GM21528 (cell line): ENCODE results near the gene GRIK3.

Experiments used
- ATAC-seq: cut with Tn5 transposase; IDR thresholded peaks from one replicate; pipeline ENCODE4 v1.9.1; 2021; ENCODE audit warnings: mild to moderate bottlenecking, moderate library complexity; ENCODE audit not compliant: unreplicated experiment, low FRiP score

The GRIK3 gene

GRCh38 chr1:36864182-36864822 is 170.0 kb downstream of the GRIK3 start:
- no peak for ATAC-seq

GRCh38 chr1:36863500-36863899 is 170.8 kb downstream of the GRIK3 start:
- no peak for ATAC-seq

DNA sequence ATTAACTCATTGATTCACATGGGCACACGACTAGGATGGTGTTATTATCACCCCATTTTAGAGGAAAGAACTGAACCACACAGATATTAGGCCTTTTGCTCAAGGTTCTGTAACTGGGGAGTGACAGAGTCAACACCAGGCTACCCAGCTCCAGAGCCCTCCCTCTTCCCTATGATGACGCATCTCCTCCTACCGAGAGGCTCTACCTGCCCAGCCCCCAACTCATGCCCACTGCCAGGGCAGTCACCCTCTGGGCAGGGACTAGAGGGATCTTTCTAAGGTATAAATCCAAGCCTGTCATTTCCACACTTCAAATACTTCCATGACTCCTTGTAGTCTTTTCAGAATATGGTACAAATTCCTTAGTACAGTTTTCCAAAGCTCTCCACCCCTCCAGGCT is 171.3 kb downstream of the GRIK3 start:
- no peak for ATAC-seq

DNA sequence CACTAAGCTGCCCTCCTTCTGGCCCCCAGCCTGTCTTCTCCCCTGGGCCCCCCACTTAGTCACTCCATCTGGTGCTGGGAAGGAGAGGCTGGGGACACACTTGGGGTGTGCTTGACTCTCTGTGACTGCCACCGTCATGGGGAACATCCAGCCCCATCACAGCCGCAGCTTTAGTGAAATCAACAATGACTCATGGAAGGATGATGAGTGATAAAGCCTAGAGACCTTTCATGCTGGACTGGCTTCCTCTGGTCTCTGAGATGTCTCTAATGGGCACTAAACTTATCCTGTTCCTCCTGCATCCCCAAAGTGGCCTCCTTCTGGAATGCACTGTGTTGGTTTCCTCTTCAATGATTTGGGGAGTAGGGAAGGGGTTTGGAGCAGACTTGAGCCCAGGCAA is 172.9 kb downstream of the GRIK3 start:
- no peak for ATAC-seq

DNA sequence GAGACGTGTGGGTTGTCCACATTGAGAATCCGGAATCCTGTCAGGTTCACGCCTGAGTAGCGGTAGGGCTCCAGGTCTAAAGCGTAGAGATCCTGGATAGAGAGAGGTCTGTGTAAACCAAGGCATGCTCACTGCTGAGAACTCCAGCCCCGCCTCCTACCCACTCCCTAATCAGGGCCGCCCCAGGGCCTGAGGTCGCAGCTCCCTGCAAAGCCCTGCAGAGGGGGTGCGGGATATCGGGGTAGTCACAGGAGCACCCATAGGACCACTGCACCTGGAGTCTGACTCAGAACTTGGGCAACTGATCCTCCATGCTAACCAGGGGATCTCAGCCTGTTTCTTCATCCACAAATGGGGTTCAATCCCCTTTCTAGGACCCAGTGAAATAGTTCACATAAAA is 174.4 kb downstream of the GRIK3 start:
- ATAC-seq = no peak

DNA sequence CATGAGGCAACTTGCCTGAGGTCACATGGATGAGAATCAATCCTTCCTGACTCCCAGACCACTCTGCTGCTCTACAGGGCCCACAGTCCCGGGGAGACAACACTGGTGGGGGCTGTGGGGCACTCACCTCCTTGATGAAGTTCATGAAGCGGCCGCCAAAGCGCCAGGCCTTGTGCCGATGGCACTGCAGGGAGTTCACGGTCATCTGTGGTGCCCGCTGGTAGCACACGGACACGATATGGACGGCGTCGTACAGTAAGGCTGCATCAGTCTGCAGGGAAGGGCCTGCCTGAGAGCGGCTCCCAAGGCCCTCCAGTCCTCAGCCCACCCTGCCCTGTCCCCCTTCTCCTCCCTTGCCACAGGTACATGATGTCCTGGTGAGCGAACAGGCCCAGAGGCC is 175.3 kb downstream of the GRIK3 start:
- no peak for ATAC-seq

- ATAC-seq = no peak
Observed at GRCh38 chr1:36858553-36858952, 175.8 kb downstream of the GRIK3 start.

GRCh38 chr1:36857754-36858153 is 176.6 kb downstream of the GRIK3 start:
- ATAC-seq = no peak

DNA sequence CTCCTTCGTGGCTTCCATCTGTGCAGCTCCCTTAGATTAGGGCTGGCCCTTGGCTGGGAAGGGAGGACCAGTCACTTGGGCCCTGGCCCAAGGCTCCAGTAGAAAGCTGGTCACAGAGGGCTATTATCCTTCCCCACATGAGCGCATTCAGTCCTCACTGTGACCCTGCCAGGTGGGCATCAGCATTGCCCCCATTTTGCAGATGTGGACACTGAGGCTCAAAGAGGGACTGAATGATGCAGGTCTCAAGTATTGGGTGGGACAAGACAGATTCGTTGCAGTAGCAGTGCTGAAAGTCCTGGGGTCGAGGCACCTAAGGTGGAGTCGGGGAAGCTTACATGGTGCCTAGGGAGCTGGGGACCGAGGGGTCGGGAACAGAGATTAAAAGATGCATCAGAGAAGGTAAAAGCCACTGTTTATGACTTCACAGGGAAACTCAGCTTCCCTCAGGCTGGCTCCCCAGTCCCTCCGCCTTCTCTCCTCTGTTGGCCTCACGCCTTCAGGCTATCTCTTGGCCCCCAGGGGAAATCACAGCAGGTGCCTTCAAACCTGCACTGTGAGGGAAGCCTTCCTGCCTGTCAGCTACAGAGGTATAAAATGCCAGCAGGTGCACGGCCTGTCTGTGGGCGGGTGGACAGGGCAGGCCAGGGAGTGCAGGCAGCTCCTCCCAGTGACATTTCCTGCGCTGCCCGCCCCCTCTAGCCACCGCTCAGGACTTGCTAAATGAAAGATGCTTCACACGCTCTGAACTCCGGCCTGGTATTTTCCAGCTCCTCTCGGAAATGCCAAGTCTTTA is 178.4 kb downstream of the GRIK3 start:
- no peak for ATAC-seq

GRCh38 chr1:36853638-36854037 is 180.7 kb downstream of the GRIK3 start:
- ATAC-seq = no peak

GRCh38 chr1:36852586-36852985 is 181.7 kb downstream of the GRIK3 start:
- ATAC-seq = no peak

GRCh38 chr1:36851595-36851994 is 182.7 kb downstream of the GRIK3 start:
- no peak for ATAC-seq

- no peak for ATAC-seq
Observed at GRCh38 chr1:36851087-36851486, 183.2 kb downstream of the GRIK3 start.

DNA sequence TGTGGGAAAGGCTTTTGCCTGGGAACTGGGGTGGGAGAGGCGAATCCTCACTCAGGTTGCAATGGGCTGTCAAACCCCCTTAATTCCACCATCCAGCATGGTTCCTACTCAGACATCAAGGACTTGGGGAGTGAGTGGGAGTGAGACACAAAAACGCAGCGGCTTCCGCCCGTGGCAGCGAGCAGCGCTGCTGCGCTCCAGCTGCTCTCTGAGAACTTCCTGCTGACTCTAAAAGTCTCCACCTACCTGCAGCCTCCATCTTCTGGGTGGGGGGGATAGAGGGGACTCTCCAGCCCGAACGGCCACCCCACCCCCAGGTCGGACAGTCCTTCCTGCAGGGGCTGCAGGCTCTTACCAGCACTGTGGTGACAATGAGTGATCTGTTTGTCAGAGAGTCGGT is 184.4 kb downstream of the GRIK3 start:
- no peak for ATAC-seq

- ATAC-seq = no peak
Observed at GRCh38 chr1:36847761-36848160, 186.6 kb downstream of the GRIK3 start.

GRCh38 chr1:36847186-36847585 is 187.1 kb downstream of the GRIK3 start:
- ATAC-seq = no peak

DNA sequence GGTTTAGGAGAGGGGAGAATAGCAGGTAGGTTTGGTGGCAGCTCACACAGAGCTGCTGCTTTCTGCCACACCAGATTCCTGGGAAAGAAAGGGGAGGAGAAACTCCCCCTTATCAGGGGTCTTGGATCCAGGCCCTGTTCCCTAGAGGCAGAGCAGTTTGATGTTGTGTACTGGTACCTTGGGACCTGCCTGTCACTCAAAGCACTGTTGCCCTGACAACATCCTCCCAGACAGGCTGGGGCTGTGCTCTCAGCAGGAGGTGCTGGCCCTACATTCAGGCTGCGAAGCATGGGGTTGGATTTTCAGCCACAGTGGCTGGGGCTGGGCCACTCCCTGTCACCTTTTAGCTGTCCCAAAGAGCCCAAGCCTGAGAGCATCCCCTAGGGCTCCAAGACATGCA is 188.0 kb downstream of the GRIK3 start:
- no peak for ATAC-seq

- ATAC-seq = no peak
Observed at GRCh38 chr1:36845802-36846201, 188.5 kb downstream of the GRIK3 start.

GRCh38 chr1:36844917-36845316 is 189.4 kb downstream of the GRIK3 start:
- ATAC-seq = no peak

DNA sequence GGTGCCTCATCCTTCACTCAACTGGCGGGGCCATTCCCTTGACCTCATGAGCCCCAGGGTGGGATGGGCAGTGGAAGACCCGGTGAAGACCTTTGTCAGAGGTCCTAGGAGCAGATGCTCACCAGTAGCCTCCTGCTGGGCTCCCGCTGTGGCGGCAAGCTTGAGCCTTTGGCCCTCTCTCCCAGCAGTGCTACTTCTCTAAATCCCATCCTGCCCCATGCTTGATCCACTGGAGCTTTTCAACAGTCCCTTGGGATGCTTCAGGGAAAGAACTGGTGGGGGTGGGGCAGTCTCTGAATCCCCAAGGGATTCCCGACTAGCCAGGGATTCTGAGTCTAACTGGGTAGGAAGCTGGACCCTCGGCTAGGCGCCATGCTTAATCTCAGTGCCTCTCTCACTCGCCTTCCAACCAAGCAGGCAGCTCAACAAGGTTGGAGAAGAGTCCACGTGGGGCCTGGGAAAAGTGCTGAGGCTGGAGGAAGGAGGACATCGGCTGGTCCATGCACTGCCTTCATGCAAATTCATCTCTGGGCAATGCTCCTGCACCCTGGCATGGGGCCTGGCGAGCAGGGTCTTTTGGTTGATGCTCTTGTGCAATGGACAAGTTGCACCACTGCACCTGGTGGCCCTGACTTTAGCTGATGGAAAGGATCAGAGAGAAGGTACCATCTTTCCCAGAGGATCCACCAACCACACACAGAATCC is 190.3 kb downstream of the GRIK3 start:
- ATAC-seq = no peak

DNA sequence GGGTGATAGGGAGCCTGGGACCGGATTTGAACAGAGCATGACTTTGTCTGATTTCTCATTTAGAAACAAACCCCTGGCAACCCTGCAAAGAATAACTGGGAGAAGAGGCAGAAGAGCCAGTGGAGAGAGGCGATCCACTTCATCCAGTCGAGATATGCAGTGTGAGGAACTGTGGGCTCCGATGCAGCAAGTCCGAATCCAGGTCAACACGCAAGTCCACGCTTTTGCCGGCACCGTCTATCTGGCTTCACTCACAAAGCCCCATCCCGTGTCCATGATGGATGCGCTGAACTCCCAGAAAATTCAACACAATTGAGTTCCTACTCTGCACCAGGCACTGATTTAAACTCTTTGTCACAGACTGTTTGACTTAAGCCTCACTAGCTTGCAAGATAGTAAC is 191.3 kb downstream of the GRIK3 start:
- no peak for ATAC-seq

- ATAC-seq = no peak
Observed at GRCh38 chr1:36842448-36842847, 191.9 kb downstream of the GRIK3 start.
